NAMALWA (cell line): ENCODE results near the gene TRAPPC5.

Experiments used
- DNase-seq: peaks from one replicate; pipeline ENCODE4 v3.0.0-alpha.2; 2015; ENCODE audit warnings: low spot score

The TRAPPC5 gene

DNA sequence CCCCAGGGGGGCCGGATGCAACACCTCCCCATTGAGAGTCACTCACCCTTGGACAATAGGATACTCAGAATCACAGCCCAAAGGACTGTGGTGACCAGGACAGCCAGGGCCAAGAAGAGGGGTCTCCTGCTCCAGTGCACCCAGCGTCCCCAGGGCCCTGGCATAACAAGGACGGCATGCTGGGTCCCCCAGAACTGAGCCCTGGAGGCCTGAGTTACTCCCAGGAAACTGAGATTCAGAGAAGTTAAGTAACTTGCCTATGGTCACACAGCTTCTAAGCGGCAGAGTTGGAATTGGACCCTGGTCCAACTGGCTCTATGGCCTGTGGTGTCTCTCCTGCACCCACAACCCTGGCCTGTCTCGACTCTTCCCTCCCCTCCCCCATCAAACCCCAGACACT is 51.0 kb downstream of the TRAPPC5 start:
- no peak for DNase-seq

DNA sequence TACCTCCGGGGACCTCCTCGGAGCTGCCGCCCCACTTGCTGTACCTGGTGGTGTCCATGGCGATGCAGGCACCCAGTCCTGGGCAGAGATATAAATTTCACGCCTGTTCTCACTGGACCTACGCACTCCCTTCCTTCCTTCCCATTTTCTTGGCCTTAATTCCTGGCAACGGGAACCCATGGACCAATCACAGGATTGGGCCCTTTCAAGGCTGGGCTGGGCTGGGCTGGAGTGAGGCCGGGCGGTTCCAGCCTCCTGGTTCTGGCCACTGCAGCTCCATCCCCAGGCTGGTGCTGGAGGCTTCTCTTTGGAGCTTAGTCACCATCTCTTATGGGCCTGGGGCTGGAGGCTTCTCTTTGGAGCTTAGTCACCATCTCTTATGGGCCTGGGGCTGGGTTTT is 51.4 kb downstream of the TRAPPC5 start, which contains the start of gene CLEC4G:
Gene CLEC4G, minus strand, starts transcription at position 66 of the 400 bp plus-strand sequence. Its CDS starts 8 bp downstream, at position 58.
- no peak for DNase-seq

DNA sequence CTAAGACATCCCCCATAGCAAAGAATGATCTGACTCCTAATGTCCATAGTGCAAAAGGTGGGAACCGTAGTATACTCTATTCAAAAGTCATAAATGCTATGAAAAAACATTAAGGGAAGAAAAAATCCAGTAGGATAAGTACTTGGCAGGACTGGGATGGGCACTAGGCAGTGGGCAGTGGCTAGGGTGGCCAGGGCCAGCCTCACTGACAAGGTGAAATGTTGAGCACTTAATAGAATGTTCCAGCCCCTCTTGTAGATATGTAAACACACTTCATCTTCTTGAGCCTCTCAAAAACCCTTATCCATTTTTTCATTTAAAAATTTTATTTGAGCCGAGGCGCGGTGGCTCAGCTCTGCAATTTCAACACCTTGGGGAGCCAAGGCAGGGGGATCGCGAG is 52.7 kb downstream of the TRAPPC5 start:
- no peak for DNase-seq

DNA sequence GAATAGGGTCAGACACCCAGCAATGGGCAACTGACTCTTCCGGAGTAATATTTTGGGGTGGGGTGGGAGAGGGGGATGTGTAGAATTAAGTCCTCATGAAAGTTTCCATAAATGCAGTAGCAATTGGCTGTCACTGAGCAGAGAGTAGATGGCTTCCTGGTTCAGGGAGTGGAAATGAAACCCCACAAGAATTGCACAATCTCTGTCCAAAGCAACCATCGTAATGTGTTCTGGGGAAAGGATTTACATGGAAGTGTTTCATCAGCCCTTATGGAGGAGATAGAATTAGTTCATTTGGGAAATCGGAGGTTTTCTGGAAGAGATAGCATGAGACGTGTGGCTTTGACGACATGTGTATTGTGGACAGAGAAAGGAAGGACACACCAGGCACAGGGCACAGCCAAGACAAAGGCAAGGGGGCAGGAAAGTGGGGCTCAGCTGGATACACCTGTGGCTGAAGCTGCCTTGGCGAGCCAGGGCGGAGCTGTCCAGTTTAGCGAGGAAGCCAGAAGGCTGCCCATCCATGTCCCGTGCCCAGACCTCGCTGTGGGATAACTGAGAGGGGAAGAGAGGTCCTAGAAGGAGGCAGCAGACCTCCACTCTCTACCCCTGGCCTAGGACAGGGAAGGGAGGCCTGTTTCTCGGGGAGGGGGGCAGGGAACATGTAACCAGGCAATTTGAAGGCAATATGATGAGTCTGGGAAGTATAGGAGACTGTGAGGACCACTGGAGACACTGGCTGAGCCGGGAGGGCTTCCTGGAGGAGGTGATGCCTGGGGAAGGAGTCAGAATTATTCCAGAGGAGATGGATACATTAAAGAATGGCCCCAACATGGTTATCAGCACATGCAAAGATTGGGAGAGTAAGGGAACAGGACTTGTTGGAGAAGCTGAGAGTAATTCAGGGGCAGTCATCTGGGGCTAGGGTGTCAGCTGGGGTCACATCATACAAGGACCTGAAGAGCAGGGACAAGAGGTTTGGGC is 53.9 kb downstream of the TRAPPC5 start:
- DNase-seq, result no peak

DNA sequence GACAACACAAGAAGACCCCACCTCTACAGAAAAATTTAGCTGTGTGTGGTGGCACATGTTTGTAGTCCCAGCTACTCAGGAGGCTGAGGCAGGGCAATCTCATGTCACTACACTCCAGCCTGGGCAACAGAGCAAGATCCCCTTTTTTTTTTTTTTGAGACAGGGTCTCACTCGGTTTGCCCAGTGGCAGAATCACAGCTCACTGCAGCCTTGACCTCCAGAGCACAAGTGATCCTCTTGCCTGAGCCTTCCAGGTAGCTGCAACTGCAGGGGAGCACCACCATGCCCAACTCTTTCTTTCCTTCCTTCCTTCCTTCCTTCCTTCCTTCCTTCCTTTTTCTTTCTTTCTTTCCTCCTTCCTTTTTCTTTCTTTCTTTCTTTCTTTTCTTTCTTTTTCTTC is 55.5 kb downstream of the TRAPPC5 start:
- DNase-seq, result no peak

DNA sequence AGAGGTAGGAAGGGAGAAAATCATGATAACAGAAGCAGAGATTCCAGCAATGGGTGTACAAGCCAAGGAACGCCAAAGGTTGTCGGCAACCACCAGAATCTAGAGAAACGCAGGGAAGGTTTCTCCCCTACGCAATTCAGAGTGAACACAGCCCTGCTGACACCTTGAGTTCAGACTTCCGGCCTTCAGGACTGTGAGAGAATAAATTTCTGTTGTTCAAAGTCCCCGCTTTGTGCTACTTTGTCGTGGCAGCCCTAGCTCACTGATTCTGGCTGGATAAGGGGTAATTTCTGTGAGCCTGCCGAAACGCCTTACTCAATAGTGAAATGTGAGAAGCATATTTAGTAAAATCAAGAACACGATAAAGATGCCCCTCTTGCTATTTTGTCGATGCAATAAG is 56.6 kb downstream of the TRAPPC5 start:
- DNase-seq, result no peak
